GM10266 (cell line): ENCODE measurements around the gene POPDC2.

Experiments used
- DNase-seq: peaks from one replicate; pipeline ENCODE4 v3.0.0; 2012; ENCODE audit errors: extremely low spot score
- CTCF ChIP-seq: IDR thresholded peaks from 2 replicates; pipeline ENCODE4 v1.5.1; 2012; ENCODE audit warnings: mild to moderate bottlenecking, low read depth; ENCODE audit not compliant: control insufficient read depth, insufficient read depth; ENCODE audit errors: missing control alignments

POPDC2 gene

GRCh38 chr3:119637679-119638477 lies 22.5 kb downstream of the POPDC2 start:
- no peak for TF ChIP-seq CTCF
- DNase-seq: peak; percentile 17

GRCh38 chr3:119636891-119637611 lies 23.3 kb downstream of the POPDC2 start:
- no peak for DNase-seq

GRCh38 chr3:119636249-119636648 lies 24.1 kb downstream of the POPDC2 start:
- DNase-seq: no peak
- TF ChIP-seq CTCF: no peak

More at GRCh38 chr3:119636891-119637611, 23.3 kb downstream of the POPDC2 start:
- no peak for TF ChIP-seq CTCF

GRCh38 chr3:119635719-119636118 lies 24.7 kb downstream of the POPDC2 start:
- DNase-seq: no peak
- TF ChIP-seq CTCF: no peak

- no peak for TF ChIP-seq CTCF
Measured at GRCh38 chr3:119632829-119633228, 27.6 kb downstream of the POPDC2 start.

GRCh38 chr3:119632216-119632615 lies 28.2 kb downstream of the POPDC2 start:
- TF ChIP-seq CTCF: no peak
- DNase-seq: no peak

More at GRCh38 chr3:119632829-119633228, 27.6 kb downstream of the POPDC2 start:
- no peak for DNase-seq

GRCh38 chr3:119631516-119631915 lies 28.9 kb downstream of the POPDC2 start:
- DNase-seq: no peak
- TF ChIP-seq CTCF: no peak
